SK-N-SH treated with all-trans-retinoic acid at 6 μM for 48 hours (cell line): Measurements from ENCODE around the gene KRTAP5-4.

Experiments used
- ATAC-seq: fragments of 200-7000 bp; cut with Tn5 transposase; 3 replicates; pipeline ENCODE4 v1.9.1; 2020; ENCODE audit warnings: mild to moderate bottlenecking, moderate library complexity
- ARNTL ChIP-seq: fragments of 450-650 bp; formaldehyde crosslinking; IDR thresholded peaks from 2 replicates; pipeline ENCODE4 v1.5.0; 2020; ENCODE audit warnings: low read depth, mild to moderate bottlenecking, moderate library complexity, borderline replicate concordance
- BACH2 ChIP-seq: fragments of 250-450 bp; sonication (Bioruptor Pico); IDR thresholded peaks from 2 replicates; pipeline ENCODE4 v1.9.0; 2021; ENCODE audit warnings: mild to moderate bottlenecking, borderline replicate concordance
- CSDC2 ChIP-seq: fragments of 250-450 bp; sonication (Bioruptor Pico); IDR thresholded peaks from 2 replicates; pipeline ENCODE4 v1.5.0; 2020; ENCODE audit warnings: mild to moderate bottlenecking, moderate library complexity
- CSRNP3 ChIP-seq: fragments of 250-450 bp; sonication (Bioruptor Pico); IDR thresholded peaks from 2 replicates; pipeline ENCODE4 v1.5.1; 2021; ENCODE audit warnings: mild to moderate bottlenecking, moderate library complexity
- ESRRG ChIP-seq: fragments of 250-450 bp; sonication (Bioruptor Pico); IDR thresholded peaks from 2 replicates; pipeline ENCODE4 v1.6.1; 2021; ENCODE audit warnings: mild to moderate bottlenecking
- GLIS3 ChIP-seq: fragments of 250-450 bp; sonication (Bioruptor Pico); IDR thresholded peaks from 2 replicates; pipeline ENCODE4 v1.5.0; 2020; ENCODE audit warnings: mild to moderate bottlenecking, moderate library complexity
- ISL1 ChIP-seq: fragments of 250-450 bp; sonication (Bioruptor Pico); IDR thresholded peaks from 2 replicates; pipeline ENCODE4 v2.1.2; 2022; ENCODE audit warnings: mild to moderate bottlenecking, moderate library complexity
- OSR1 ChIP-seq: fragments of 250-450 bp; sonication (Bioruptor Pico); IDR thresholded peaks from 2 replicates; pipeline ENCODE4 v1.8.0; 2022; ENCODE audit warnings: moderate library complexity, mild to moderate bottlenecking, inconsistent platforms
- PATZ1 ChIP-seq: fragments of 250-450 bp; sonication (Bioruptor Pico); IDR thresholded peaks from 2 replicates; pipeline ENCODE4 v1.8.0; 2020; ENCODE audit warnings: mild to moderate bottlenecking, moderate library complexity, borderline replicate concordance
- POU6F1 ChIP-seq: fragments of 250-450 bp; sonication (Bioruptor Pico); IDR thresholded peaks from 2 replicates; pipeline ENCODE4 v1.8.0; 2021; ENCODE audit warnings: low read depth, mild to moderate bottlenecking, moderate library complexity, borderline replicate concordance
- PPARA ChIP-seq: fragments of 250-450 bp; sonication (Bioruptor Pico); IDR thresholded peaks from 2 replicates; pipeline ENCODE4 v1.5.0; 2020; ENCODE audit warnings: mild to moderate bottlenecking, borderline replicate concordance
- RARB ChIP-seq: fragments of 250-450 bp; sonication (Bioruptor Pico); IDR thresholded peaks from 2 replicates; pipeline ENCODE4 v1.8.0; 2021; ENCODE audit warnings: mild to moderate bottlenecking, moderate library complexity
- SNAI2 ChIP-seq: fragments of 250-450 bp; sonication (Bioruptor Pico); IDR thresholded peaks from 2 replicates; pipeline ENCODE4 v1.5.0; 2020; ENCODE audit warnings: mild to moderate bottlenecking, moderate library complexity
- TCF4 ChIP-seq: fragments of 250-450 bp; sonication (Bioruptor Pico); IDR thresholded peaks from 2 replicates; pipeline ENCODE4 v1.8.0; 2021; ENCODE audit warnings: mild to moderate bottlenecking, moderate library complexity, borderline replicate concordance
- TOX ChIP-seq: fragments of 250-450 bp; sonication (Bioruptor Pico); IDR thresholded peaks from 2 replicates; pipeline ENCODE4 v1.8.0; 2021; ENCODE audit warnings: mild to moderate bottlenecking, moderate library complexity, borderline replicate concordance
- ZC3H10 ChIP-seq: fragments of 250-450 bp; sonication (Bioruptor Pico); IDR thresholded peaks from 2 replicates; pipeline ENCODE4 v1.5.1; 2021; ENCODE audit warnings: mild to moderate bottlenecking, moderate library complexity
- ZFP3 ChIP-seq: fragments of 250-450 bp; sonication (Bioruptor Pico); IDR thresholded peaks from 2 replicates; pipeline ENCODE4 v1.5.0; 2020; ENCODE audit warnings: mild to moderate bottlenecking, moderate library complexity
- ZFP30 ChIP-seq: fragments of 450-650 bp; formaldehyde crosslinking; IDR thresholded peaks from 2 replicates; pipeline ENCODE4 v1.5.0; 2022; ENCODE audit warnings: mild to moderate bottlenecking, moderate library complexity
- ZNF565 ChIP-seq: fragments of 450-650 bp; formaldehyde crosslinking; conservative IDR thresholded peaks from 2 replicates; pipeline ENCODE4 v1.5.0; 2020; ENCODE audit warnings: low read depth, mild to moderate bottlenecking, moderate library complexity
- ZNF70 ChIP-seq: fragments of 450-650 bp; formaldehyde crosslinking; IDR thresholded peaks from 2 replicates; pipeline ENCODE4 v1.5.0; 2020; ENCODE audit warnings: mild to moderate bottlenecking, moderate library complexity
- ZNF8 ChIP-seq: fragments of 450-650 bp; formaldehyde crosslinking; IDR thresholded peaks from 2 replicates; pipeline ENCODE4 v1.5.0; 2020; ENCODE audit warnings: mild to moderate bottlenecking, moderate library complexity

The KRTAP5-4 gene

GRCh38 chr11:1628506-1629325 is 6.8 kb upstream of the KRTAP5-4 start (continued):
- no peak for TF ChIP-seq CSRNP3 (CRISPR knock-in tag)
- no peak for TF ChIP-seq TCF4 (CRISPR knock-in tag)

- TF ChIP-seq BACH2 (no peak), TCF4 (CRISPR knock-in tag) (no peak), ZC3H10 (no peak), TOX (CRISPR knock-in tag) (no peak), PPARA (CRISPR knock-in tag) (no peak), SNAI2 (CRISPR knock-in tag) (no peak), CSDC2 (CRISPR knock-in tag) (no peak), GLIS3 (CRISPR knock-in tag) (no peak), ESRRG (CRISPR knock-in tag) (no peak), CSRNP3 (CRISPR knock-in tag) (no peak), ZFP30 (no peak), PATZ1 (CRISPR knock-in tag) (no peak), ZNF565 (no peak), ZNF8 (no peak), POU6F1 (CRISPR knock-in tag) (no peak), ISL1 (CRISPR knock-in tag) (no peak), ZFP3 (CRISPR knock-in tag) (no peak), RARB (no peak), ZNF70 (CRISPR knock-in tag) (no peak), ARNTL (CRISPR knock-in tag) (no peak)
- no peak for ATAC-seq
Observed at GRCh38 chr11:1625541-1625940, 3.6 kb upstream of the KRTAP5-4 start.

GRCh38 chr11:1624621-1625020 is 2.7 kb upstream of the KRTAP5-4 start:
- TF ChIP-seq ZFP30 (no peak), ZNF70 (CRISPR knock-in tag) (no peak), OSR1 (CRISPR knock-in tag) (no peak), PPARA (CRISPR knock-in tag) (no peak), TOX (CRISPR knock-in tag) (no peak), ZFP3 (CRISPR knock-in tag) (no peak), CSDC2 (CRISPR knock-in tag) (no peak), PATZ1 (CRISPR knock-in tag) (no peak), ESRRG (CRISPR knock-in tag) (no peak), SNAI2 (CRISPR knock-in tag) (no peak)
- no peak for ATAC-seq
